Liver (tissue), 9 donors: ENCODE measurements around the gene CYFIP1. TPM values are rescaled to one million over a fixed set of nuclear protein-coding genes. Genes with fewer than 3 reads are reported as not detected.

Source experiments
- DNase-seq: peaks from one replicate; pipeline ENCODE4 v3.0.0-alpha.2; 2017; ENCODE audit warnings: low spot score
- H3K27ac ChIP-seq, 2 donors: one replicate each; pipeline ENCODE4 v1.7.0; 2013; ENCODE audit warnings: inconsistent platforms in 2 of 2, low read length in 2 of 2, control low read depth in 1 of 2, low read depth in 1 of 2, mild to moderate bottlenecking in 1 of 2
- H3K27me3 ChIP-seq, 4 donors: one replicate each; pipeline versions ENCODE4 v1.6.1 to v1.7.0; 2013; ENCODE audit warnings: low read length in 3 of 4, inconsistent platforms in 1 of 4, mild to moderate bottlenecking in 1 of 4, moderate library complexity in 1 of 4; ENCODE audit not compliant: control insufficient read depth in 4 of 4, insufficient read depth in 4 of 4
- H3K36me3 ChIP-seq, 4 donors: one replicate each; pipeline versions ENCODE4 v1.6.1 to v1.7.0; 2013; ENCODE audit warnings: low read length in 3 of 4, mild to moderate bottlenecking in 3 of 4, low read depth in 1 of 4, moderate library complexity in 1 of 4; ENCODE audit not compliant: control insufficient read depth in 4 of 4, insufficient read depth in 3 of 4
- H3K4me1 ChIP-seq, 4 donors: one replicate each; pipeline versions ENCODE4 v1.6.1 to v1.7.0; 2013; ENCODE audit warnings: low read length in 3 of 4, mild to moderate bottlenecking in 3 of 4, moderate library complexity in 1 of 4; ENCODE audit not compliant: control insufficient read depth in 4 of 4, insufficient read depth in 4 of 4
- H3K4me3 ChIP-seq, 3 donors: one replicate each; pipeline versions ENCODE4 v1.6.1 to v1.7.0; 2013; ENCODE audit warnings: low read length in 3 of 3, control low read depth in 1 of 3, low read depth in 1 of 3, mild to moderate bottlenecking in 1 of 3
- H3K9ac ChIP-seq, 2 donors: one replicate each; pipeline ENCODE4 v1.7.0; 2013; ENCODE audit warnings: low read length in 2 of 2, mild to moderate bottlenecking in 2 of 2, moderate library complexity in 2 of 2, control low read depth in 1 of 2, low read depth in 1 of 2
- H3K9me3 ChIP-seq, 4 donors: one replicate each; pipeline versions ENCODE4 v1.6.1 to v1.7.0; 2013; ENCODE audit warnings: low read length in 3 of 4; ENCODE audit not compliant: control insufficient read depth in 4 of 4
- EGR1 ChIP-seq, 2 donors: IDR thresholded peaks; 2 replicates each; pipeline ENCODE4 v1.6.1; 2016 to 2018; ENCODE audit warnings: antibody characterized with exemption in 2 of 2, low read depth in 2 of 2
- FOXA1 ChIP-seq: IDR thresholded peaks from 2 replicates; pipeline ENCODE4 v1.6.1; 2016; ENCODE audit warnings: antibody characterized with exemption
- FOXA2 ChIP-seq: IDR thresholded peaks from 2 replicates; pipeline ENCODE4 v1.6.1; 2016; ENCODE audit warnings: antibody characterized with exemption
- HNF4G ChIP-seq: IDR thresholded peaks from 2 replicates; pipeline ENCODE4 v1.6.1; 2016; ENCODE audit warnings: antibody characterized with exemption
- RXRA ChIP-seq, 2 donors: IDR thresholded peaks; 2 replicates each; pipeline ENCODE4 v1.6.1; 2017 to 2018; ENCODE audit warnings: antibody characterized with exemption in 2 of 2, mild to moderate bottlenecking in 1 of 2
- SP1 ChIP-seq: IDR thresholded peaks from 2 replicates; pipeline ENCODE4 v1.6.1; 2018; ENCODE audit warnings: antibody characterized with exemption, mild to moderate bottlenecking
- TAF1 ChIP-seq: conservative IDR thresholded peaks from 2 replicates; pipeline ENCODE4 v1.6.1; 2016; ENCODE audit warnings: antibody characterized with exemption, mild to moderate bottlenecking
- YY1 ChIP-seq: IDR thresholded peaks from 2 replicates; pipeline ENCODE4 v1.6.1; 2016; ENCODE audit warnings: antibody characterized with exemption, mild to moderate bottlenecking
- WGBS: extraction: QIAGEN DNeasy Blood & Tissue Kit; methylation state at CpG from one replicate; pipeline ENCODE4 v1.1.7; 2013; 5-methylcytosine and 5-hydroxymethylcytosine counted together
- polyA plus RNA-seq, 2 donors: library from polyadenylated mRNA; stranded (reverse) in 1 of 2; unstranded in 1 of 2; fragments of 200-250 nt in 1 of 2; fragments of >200 nt in 1 of 2; fragmentation: Nextera tagmentation in 1 of 2; extraction: Ambion mirVana in 1 of 2; gene quantifications; one replicate each; pipeline versions ENCODE4 v1.2.1 to v1.2.3, GENCODE V29; 2013 to 2015
- total RNA-seq, 2 donors: library from RNA; depleted of rRNA; stranded (reverse); fragments of >200 nt; gene quantifications; one replicate each; pipeline ENCODE4 v1.2.3, GENCODE V29; 2014
- TF ChIP-seq, protein P1 (sequence below): fragments of 150-350 bp; IDR thresholded peaks from 2 replicates; pipeline ENCODE4 v1.5.1; 2017; ENCODE audit warnings: improper control_type of control experiment, low read depth, low read length; ENCODE audit not compliant: missing input control
- TF ChIP-seq, protein P2 (sequence below): IDR thresholded peaks from 2 replicates; pipeline ENCODE4 v1.6.1; 2016; ENCODE audit warnings: antibody characterized with exemption
- TF ChIP-seq, protein P3 (sequence below): IDR thresholded peaks from 2 replicates; pipeline ENCODE4 v1.6.1; 2016; ENCODE audit warnings: antibody characterized with exemption, mild to moderate bottlenecking
- TF ChIP-seq, protein P4 (sequence below): IDR thresholded peaks from 2 replicates; pipeline ENCODE4 v1.6.1; 2016; ENCODE audit warnings: antibody characterized with exemption
- donor health status: healthy.
- donor health status: healthy.
- donor health status: healthy.
- donor health status: healthy.
- donor health status: healthy.

Gene CYFIP1
- total and polyA plus RNA-seq, 4 donors: 13.5 to 48.3 (median 38.3) TPM

DNA sequence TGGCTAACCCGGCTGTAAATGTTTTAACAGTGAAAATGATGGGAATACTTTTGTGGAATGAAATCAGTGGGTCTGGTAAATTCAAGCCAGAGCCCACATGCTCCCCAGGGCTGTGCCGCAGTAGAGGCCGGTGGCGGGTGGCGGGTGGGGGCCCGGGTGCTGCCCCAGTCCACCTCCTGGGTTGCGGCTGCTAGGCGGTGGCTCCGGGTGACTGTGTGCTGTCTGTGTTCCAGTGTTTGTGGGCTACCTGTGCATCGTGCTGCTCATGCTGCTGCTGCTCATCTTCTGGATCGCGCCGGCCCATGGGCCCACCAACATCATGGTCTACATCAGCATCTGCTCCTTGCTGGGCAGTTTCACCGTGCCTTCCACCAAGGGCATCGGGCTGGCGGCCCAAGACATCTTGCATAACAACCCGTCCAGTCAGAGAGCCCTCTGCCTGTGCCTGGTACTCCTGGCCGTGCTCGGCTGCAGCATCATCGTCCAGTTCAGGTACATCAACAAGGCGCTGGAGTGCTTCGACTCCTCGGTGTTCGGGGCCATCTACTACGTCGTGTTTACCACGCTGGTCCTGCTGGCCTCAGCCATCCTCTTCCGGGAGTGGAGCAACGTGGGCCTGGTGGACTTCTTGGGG is 156.6 kb downstream of the CYFIP1 start (continued):
- TF ChIP-seq HNF4G (no peak), FOXA1 (no peak), FOXA2 (no peak), RXRA (IDR thresholded peaks at IDR 0.05) (no peak), TAF1 (no peak)

DNA sequence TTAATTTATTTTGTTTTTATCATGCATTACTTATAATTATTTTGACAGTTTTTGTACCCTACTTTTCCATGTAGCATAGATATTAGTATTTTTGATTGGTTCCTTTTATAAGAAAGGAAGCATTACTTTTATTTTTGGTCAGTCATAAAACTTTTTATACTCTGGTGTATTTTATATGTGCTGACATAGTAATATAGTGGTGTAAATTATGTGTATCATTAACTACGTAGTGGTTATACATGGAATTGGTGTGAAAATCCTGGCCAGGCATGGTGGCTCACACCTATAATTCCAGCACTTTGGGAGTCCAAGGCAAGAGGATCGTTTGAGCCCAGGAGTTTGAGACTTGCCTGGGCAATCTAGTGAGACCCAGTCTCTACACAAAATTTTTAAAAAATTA is 160.5 kb downstream of the CYFIP1 start:
- TF ChIP-seq FOXA2 (no peak), TAF1 (no peak), SP1 (no peak), YY1 (no peak), RXRA (IDR thresholded peaks at IDR 0.05) (no peak), EGR1 (IDR thresholded peaks at IDR 0.05; ENCODE audit: low read depth in 2 of 2) (no peak)
- TF ChIP-seq, protein P1, sequence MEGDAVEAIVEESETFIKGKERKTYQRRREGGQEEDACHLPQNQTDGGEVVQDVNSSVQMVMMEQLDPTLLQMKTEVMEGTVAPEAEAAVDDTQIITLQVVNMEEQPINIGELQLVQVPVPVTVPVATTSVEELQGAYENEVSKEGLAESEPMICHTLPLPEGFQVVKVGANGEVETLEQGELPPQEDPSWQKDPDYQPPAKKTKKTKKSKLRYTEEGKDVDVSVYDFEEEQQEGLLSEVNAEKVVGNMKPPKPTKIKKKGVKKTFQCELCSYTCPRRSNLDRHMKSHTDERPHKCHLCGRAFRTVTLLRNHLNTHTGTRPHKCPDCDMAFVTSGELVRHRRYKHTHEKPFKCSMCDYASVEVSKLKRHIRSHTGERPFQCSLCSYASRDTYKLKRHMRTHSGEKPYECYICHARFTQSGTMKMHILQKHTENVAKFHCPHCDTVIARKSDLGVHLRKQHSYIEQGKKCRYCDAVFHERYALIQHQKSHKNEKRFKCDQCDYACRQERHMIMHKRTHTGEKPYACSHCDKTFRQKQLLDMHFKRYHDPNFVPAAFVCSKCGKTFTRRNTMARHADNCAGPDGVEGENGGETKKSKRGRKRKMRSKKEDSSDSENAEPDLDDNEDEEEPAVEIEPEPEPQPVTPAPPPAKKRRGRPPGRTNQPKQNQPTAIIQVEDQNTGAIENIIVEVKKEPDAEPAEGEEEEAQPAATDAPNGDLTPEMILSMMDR: no peak
- TF ChIP-seq, protein P2, sequence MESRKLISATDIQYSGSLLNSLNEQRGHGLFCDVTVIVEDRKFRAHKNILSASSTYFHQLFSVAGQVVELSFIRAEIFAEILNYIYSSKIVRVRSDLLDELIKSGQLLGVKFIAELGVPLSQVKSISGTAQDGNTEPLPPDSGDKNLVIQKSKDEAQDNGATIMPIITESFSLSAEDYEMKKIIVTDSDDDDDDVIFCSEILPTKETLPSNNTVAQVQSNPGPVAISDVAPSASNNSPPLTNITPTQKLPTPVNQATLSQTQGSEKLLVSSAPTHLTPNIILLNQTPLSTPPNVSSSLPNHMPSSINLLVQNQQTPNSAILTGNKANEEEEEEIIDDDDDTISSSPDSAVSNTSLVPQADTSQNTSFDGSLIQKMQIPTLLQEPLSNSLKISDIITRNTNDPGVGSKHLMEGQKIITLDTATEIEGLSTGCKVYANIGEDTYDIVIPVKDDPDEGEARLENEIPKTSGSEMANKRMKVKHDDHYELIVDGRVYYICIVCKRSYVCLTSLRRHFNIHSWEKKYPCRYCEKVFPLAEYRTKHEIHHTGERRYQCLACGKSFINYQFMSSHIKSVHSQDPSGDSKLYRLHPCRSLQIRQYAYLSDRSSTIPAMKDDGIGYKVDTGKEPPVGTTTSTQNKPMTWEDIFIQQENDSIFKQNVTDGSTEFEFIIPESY: no peak
- TF ChIP-seq, protein P3, sequence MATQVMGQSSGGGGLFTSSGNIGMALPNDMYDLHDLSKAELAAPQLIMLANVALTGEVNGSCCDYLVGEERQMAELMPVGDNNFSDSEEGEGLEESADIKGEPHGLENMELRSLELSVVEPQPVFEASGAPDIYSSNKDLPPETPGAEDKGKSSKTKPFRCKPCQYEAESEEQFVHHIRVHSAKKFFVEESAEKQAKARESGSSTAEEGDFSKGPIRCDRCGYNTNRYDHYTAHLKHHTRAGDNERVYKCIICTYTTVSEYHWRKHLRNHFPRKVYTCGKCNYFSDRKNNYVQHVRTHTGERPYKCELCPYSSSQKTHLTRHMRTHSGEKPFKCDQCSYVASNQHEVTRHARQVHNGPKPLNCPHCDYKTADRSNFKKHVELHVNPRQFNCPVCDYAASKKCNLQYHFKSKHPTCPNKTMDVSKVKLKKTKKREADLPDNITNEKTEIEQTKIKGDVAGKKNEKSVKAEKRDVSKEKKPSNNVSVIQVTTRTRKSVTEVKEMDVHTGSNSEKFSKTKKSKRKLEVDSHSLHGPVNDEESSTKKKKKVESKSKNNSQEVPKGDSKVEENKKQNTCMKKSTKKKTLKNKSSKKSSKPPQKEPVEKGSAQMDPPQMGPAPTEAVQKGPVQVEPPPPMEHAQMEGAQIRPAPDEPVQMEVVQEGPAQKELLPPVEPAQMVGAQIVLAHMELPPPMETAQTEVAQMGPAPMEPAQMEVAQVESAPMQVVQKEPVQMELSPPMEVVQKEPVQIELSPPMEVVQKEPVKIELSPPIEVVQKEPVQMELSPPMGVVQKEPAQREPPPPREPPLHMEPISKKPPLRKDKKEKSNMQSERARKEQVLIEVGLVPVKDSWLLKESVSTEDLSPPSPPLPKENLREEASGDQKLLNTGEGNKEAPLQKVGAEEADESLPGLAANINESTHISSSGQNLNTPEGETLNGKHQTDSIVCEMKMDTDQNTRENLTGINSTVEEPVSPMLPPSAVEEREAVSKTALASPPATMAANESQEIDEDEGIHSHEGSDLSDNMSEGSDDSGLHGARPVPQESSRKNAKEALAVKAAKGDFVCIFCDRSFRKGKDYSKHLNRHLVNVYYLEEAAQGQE: no peak
- TF ChIP-seq, protein P4, sequence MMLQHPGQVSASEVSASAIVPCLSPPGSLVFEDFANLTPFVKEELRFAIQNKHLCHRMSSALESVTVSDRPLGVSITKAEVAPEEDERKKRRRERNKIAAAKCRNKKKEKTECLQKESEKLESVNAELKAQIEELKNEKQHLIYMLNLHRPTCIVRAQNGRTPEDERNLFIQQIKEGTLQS: no peak
- Histone ChIP-seq H3K36me3 (peaks cover 0 to 31% (median 16%) of the 10 kb centered on the region in 4 donors), H3K4me1 (no peaks in the 10 kb centered on the region), H3K9me3 (no peaks in the 10 kb centered on the region), H3K27ac (no peak overlapping the region), H3K9ac (no peak overlapping the region), H3K4me3 (no peak overlapping the region), H3K27me3 (no peaks in the 10 kb centered on the region)
- no peak for DNase-seq
- WGBS: 85% methylated on average over 2 of the region's 2 CpGs

Other genes with a start within 250 kb of the CYFIP1 start
- gene NIPA1, start 193.7 kb downstream of the CYFIP1 start, total RNA-seq: 1 to 10 TPM; 3.8 to 8.8 TPM
- gene NIPA1, start 193.7 kb downstream of the CYFIP1 start, polyA plus RNA-seq: 1 to 10 TPM; 2.7 to 3.8 TPM
- 10 to 100 TPM; 26.7 to 31.6 TPM for gene NIPA2, start 141.7 kb downstream of the CYFIP1 start, total RNA-seq
- gene NIPA2, start 141.7 kb downstream of the CYFIP1 start, polyA plus RNA-seq: 10 to 100 TPM; 11.7 to 15.2 TPM
- gene TUBGCP5, start 59.2 kb upstream of the CYFIP1 start, total RNA-seq: 10 to 100 TPM in 1 of 2 donors, 1 to 10 TPM in 1; 7.3 to 17.3 TPM
- 1 to 10 TPM; 5.5 to 7.6 TPM for gene TUBGCP5, start 59.2 kb upstream of the CYFIP1 start, polyA plus RNA-seq
- gene GOLGA6L1, start 156.5 kb upstream of the CYFIP1 start, total RNA-seq: not detected
- gene GOLGA6L1, start 156.5 kb upstream of the CYFIP1 start, polyA plus RNA-seq: not detected